ENCODE measurements around the gene ME3.

The ME3 gene

GRCh38 chr11:86510097-86510496, 162.3 kb downstream of the ME3 start:
- no peak for DNase-seq (ENCODE audit: low read depth)
- no peak for TF ChIP-seq CTCF (IDR thresholded peaks at IDR 0.05; ENCODE audit: low read depth, low read length, missing control alignments)
- no peak overlapping the region for H3K4me3 ChIP-seq (ENCODE audit: low read depth, low read length)

GRCh38 chr11:86509588-86509974, 162.8 kb downstream of the ME3 start:
- TF ChIP-seq CTCF (IDR thresholded peaks at IDR 0.05; ENCODE audit: low read depth, low read length, missing control alignments), result no peak
- DNase-seq (ENCODE audit: low read depth), result no peak
- H3K4me3 ChIP-seq (ENCODE audit: low read depth, low read length), result no peak overlapping the region

- DNase-seq (ENCODE audit: low read depth), result no peak
- TF ChIP-seq CTCF (IDR thresholded peaks at IDR 0.05; ENCODE audit: low read depth, low read length, missing control alignments), result no peak
- H3K4me3 ChIP-seq (ENCODE audit: low read depth, low read length), result no peak overlapping the region
These were observed 163.5 kb downstream of the ME3 start for GRCh38 chr11:86508604-86509587.

- no peak for DNase-seq (ENCODE audit: low read depth)
- no peak for TF ChIP-seq CTCF (IDR thresholded peaks at IDR 0.05; ENCODE audit: low read depth, low read length, missing control alignments)
These were observed 165.1 kb downstream of the ME3 start for GRCh38 chr11:86507249-86507845.

GRCh38 chr11:86506235-86506634, 166.2 kb downstream of the ME3 start:
- DNase-seq (ENCODE audit: low read depth), result no peak
- no peak overlapping the region for H3K4me3 ChIP-seq (ENCODE audit: low read depth, low read length)
- TF ChIP-seq CTCF (IDR thresholded peaks at IDR 0.05; ENCODE audit: low read depth, low read length, missing control alignments), result no peak

More at GRCh38 chr11:86507249-86507845, 165.1 kb downstream of the ME3 start:
- no peak overlapping the region for H3K4me3 ChIP-seq (ENCODE audit: low read depth, low read length)

GRCh38 chr11:86503131-86503530, 169.3 kb downstream of the ME3 start:
- TF ChIP-seq CTCF (IDR thresholded peaks at IDR 0.05; ENCODE audit: low read depth, low read length, missing control alignments), result no peak
- H3K4me3 ChIP-seq (ENCODE audit: low read depth, low read length), result no peak overlapping the region
- no peak for DNase-seq (ENCODE audit: low read depth)
